Caco-2 (cell line): ENCODE data around the gene CALD1. TPM values are rescaled to one million over a fixed set of nuclear protein-coding genes. Genes with fewer than 3 reads are reported as not detected.

Source experiments
- BruUV-seq: library from RNA; stranded (reverse); fragments of 400-500 nt; replicated peaks from 2 replicates; lab custom pipeline; 2021; lab: Mats Ljungman, UMichigan
- CTCF ChIA-PET: fragments of 300-600 bp; sonication (Branson Sonifier 250); formaldehyde crosslinking; loops from one replicate; lab custom pipeline; 2022; ENCODE audit warnings: antibody characterized with exemption; lab: Charles Lee
- POLR2A ChIA-PET: fragments of 300-600 bp; sonication (Branson Sonifier 250); formaldehyde crosslinking; loops from one replicate; lab custom pipeline; 2022; ENCODE audit warnings: antibody characterized with exemption; lab: Charles Lee
- DNase-seq, 2 experiments: peaks; one replicate each; pipeline versions ENCODE4 v3.0.0 to v3.0.0-alpha.2; 2020 to 2022
- H3K27me3 ChIP-seq: replicated peaks from 2 replicates; pipeline ENCODE4 v1.6.0; 2011; ENCODE audit warnings: low read length; ENCODE audit not compliant: control insufficient read depth, insufficient read depth
- H3K36me3 ChIP-seq: 2 replicates; pipeline ENCODE4 v1.5.1; 2011; ENCODE audit warnings: low read length; ENCODE audit not compliant: control insufficient read depth, insufficient read depth
- H3K4me1 ChIP-seq: fragments of 250-450 bp; sonication (Bioruptor Pico); 2 replicates; pipeline ENCODE4 v1.5.1; 2020; ENCODE audit warnings: mild to moderate bottlenecking
- H3K4me3 ChIP-seq: 2 replicates; pipeline ENCODE4 v1.5.1; 2011; ENCODE audit warnings: low read depth, mild to moderate bottlenecking, control low read depth, low read length
- H3K9me3 ChIP-seq: fragments of 250-450 bp; sonication (Bioruptor Pico); 2 replicates; pipeline ENCODE4 v1.5.1; 2020; ENCODE audit warnings: mild to moderate bottlenecking, moderate library complexity
- H3K27ac Mint-ChIP-seq: one replicate; pipeline ENCODE4 v1.8.0; 2022; ENCODE audit warnings: mixed read lengths; ENCODE audit not compliant: unreplicated experiment
- H3K27me3 Mint-ChIP-seq: one replicate; pipeline ENCODE4 v1.8.0; 2022; ENCODE audit warnings: mixed read lengths; ENCODE audit not compliant: insufficient read depth, unreplicated experiment
- H3K36me3 Mint-ChIP-seq: one replicate; pipeline ENCODE4 v1.8.0; 2022; ENCODE audit warnings: mild to moderate bottlenecking, mixed read lengths; ENCODE audit not compliant: insufficient read depth, unreplicated experiment
- H3K4me1 Mint-ChIP-seq: one replicate; pipeline ENCODE4 v1.8.0; 2022; ENCODE audit warnings: low read depth, mixed read lengths; ENCODE audit not compliant: unreplicated experiment
- H3K4me3 Mint-ChIP-seq: one replicate; pipeline ENCODE4 v1.8.0; 2022; ENCODE audit warnings: mild to moderate bottlenecking, moderate library complexity, mixed read lengths; ENCODE audit not compliant: unreplicated experiment
- H3K9me3 Mint-ChIP-seq: one replicate; pipeline ENCODE4 v1.8.0; 2022; ENCODE audit warnings: mixed read lengths; ENCODE audit not compliant: unreplicated experiment
- intact Hi-C: fragments of 100-400 bp; cut with micrococcal nuclease; formaldehyde crosslinking; loops from one replicate; pipeline ENCODE4 v1.10.0; 2022; ENCODE audit not compliant: unreplicated experiment
- total RNA-seq: library from RNA; stranded (reverse); gene quantifications from 2 replicates; pipeline ENCODE4 v1.2.3, GENCODE V29; 2022
- TF ChIP-seq, protein P1 (sequence below), 2 experiments: fragments of 200-600 bp in 1 of 2; IDR thresholded peaks; 1 replicate in 1 of 2; 2 replicates in 1 of 2; pipeline versions ENCODE4 v1.5.1 to v1.8.0; 2011 to 2022; ENCODE audit warnings: antibody characterized with exemption in 1 of 2, control low read depth in 1 of 2, inconsistent platforms in 1 of 2, low read depth in 1 of 2, low read length in 1 of 2, mild to moderate bottlenecking in 1 of 2, moderate library complexity in 1 of 2; ENCODE audit not compliant: insufficient read depth in 1 of 2, severe bottlenecking in 1 of 2, unreplicated experiment in 1 of 2

The CALD1 gene
- total RNA-seq, 1 experiment from 2014 or later = 155 TPM

DNA sequence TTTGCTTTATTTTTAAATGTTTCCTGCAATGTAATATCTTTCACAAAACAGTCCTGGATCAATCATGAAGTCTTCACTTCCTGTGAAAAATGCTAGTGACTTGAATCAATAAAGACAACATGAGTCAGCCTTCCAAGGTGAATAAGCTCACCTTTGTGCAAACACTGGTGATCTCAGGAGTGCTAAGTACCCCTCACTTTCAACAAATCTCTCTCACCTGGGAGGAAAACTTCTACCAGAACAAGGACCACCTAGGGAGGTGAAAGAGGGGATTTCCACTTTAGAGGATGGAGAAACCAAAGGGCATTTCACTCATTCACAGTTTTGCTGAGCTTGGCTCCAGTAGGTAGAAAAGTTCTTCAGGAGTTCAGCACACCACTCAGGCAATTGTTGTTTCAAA, 64.8 kb downstream of the CALD1 start:
- H3K36me3 Mint-ChIP-seq = peaks cover 23% of the 10 kb centered on the region
- H3K36me3 ChIP-seq = no peaks in the 10 kb centered on the region
- peaks cover 22% of the 10 kb centered on the region for H3K4me1 ChIP-seq
- intact Hi-C loops = loop anchor here (2.0 to 10.0 kb wide), 2 partner anchors 119 to 157 kb away; no protein-coding TSS in a partner anchor
- ChIA-PET POLR2A (interaction anchor here (0.5 to 1.2 kb wide), 2 partner anchors 65 to 147 kb away, joined by 3 to 6 read pairs; partner anchors contain the start of gene CALD1), CTCF (no interaction called here)
- no peak overlapping the region for H3K27ac Mint-ChIP-seq
- peak in 1 of 2 experiments; percentile 10 for DNase-seq
- no peak overlapping the region for H3K4me3 ChIP-seq
- peaks cover 33% of the 10 kb centered on the region for H3K4me1 Mint-ChIP-seq
- no peaks in the 10 kb centered on the region for H3K9me3 Mint-ChIP-seq
- H3K4me3 Mint-ChIP-seq = no peak overlapping the region
- TF ChIP-seq, protein P1, sequence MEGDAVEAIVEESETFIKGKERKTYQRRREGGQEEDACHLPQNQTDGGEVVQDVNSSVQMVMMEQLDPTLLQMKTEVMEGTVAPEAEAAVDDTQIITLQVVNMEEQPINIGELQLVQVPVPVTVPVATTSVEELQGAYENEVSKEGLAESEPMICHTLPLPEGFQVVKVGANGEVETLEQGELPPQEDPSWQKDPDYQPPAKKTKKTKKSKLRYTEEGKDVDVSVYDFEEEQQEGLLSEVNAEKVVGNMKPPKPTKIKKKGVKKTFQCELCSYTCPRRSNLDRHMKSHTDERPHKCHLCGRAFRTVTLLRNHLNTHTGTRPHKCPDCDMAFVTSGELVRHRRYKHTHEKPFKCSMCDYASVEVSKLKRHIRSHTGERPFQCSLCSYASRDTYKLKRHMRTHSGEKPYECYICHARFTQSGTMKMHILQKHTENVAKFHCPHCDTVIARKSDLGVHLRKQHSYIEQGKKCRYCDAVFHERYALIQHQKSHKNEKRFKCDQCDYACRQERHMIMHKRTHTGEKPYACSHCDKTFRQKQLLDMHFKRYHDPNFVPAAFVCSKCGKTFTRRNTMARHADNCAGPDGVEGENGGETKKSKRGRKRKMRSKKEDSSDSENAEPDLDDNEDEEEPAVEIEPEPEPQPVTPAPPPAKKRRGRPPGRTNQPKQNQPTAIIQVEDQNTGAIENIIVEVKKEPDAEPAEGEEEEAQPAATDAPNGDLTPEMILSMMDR (IDR thresholded peaks at IDR 0.05; ENCODE audit: insufficient read depth in 1 of 2, low read depth in 1 of 2, low read length in 1 of 2, severe bottlenecking in 1 of 2, unreplicated experiment in 1 of 2) = no peak
- no TSS peak for BruUV-seq
- H3K27me3 ChIP-seq = no peaks in the 10 kb centered on the region
- no peaks in the 10 kb centered on the region for H3K9me3 ChIP-seq
- no peaks in the 10 kb centered on the region for H3K27me3 Mint-ChIP-seq

- BruUV-seq = no TSS peak
- no peak overlapping the region for H3K4me3 Mint-ChIP-seq
- POLR2A ChIA-PET = no interaction called here
- H3K27ac Mint-ChIP-seq = no peak overlapping the region
- CTCF ChIA-PET = interaction anchor here (0.8 kb wide), 1 partner anchor 121 kb away, joined by 3 read pairs; no protein-coding TSS in a partner anchor
- DNase-seq = peak; percentile 48 to 53
- Histone ChIP-seq H3K9me3 (no peaks in the 10 kb centered on the region), H3K4me3 (no peak overlapping the region), H3K27me3 (no peaks in the 10 kb centered on the region), H3K36me3 (0 out of 2 replicates have a peak, but pooled peaks cover 1% of the 10 kb centered on the region), H3K4me1 (peaks cover 22% of the 10 kb centered on the region)
- intact Hi-C loops = loop anchor here (1.0 to 10.0 kb wide), 5 partner anchors 66 to 212 kb away; partner anchors contain the start of gene CALD1
- TF ChIP-seq, protein P1 (IDR thresholded peaks at IDR 0.05; ENCODE audit: insufficient read depth in 1 of 2, low read depth in 1 of 2, low read length in 1 of 2, severe bottlenecking in 1 of 2, unreplicated experiment in 1 of 2) = peak; percentile 42 to 66
- H3K36me3 Mint-ChIP-seq = peaks cover 11% of the 10 kb centered on the region
- peaks cover 33% of the 10 kb centered on the region for H3K4me1 Mint-ChIP-seq
- no peaks in the 10 kb centered on the region for H3K9me3 Mint-ChIP-seq
- no peaks in the 10 kb centered on the region for H3K27me3 Mint-ChIP-seq
Measured at GRCh38 chr7:134845461-134845860, 66.0 kb downstream of the CALD1 start.

- TF ChIP-seq, protein P1 (IDR thresholded peaks at IDR 0.05; ENCODE audit: insufficient read depth in 1 of 2, low read depth in 1 of 2, low read length in 1 of 2, severe bottlenecking in 1 of 2, unreplicated experiment in 1 of 2) = no peak
- H3K9me3 ChIP-seq = no peaks in the 10 kb centered on the region
- Mint-ChIP-seq H3K4me3 (no peak overlapping the region), H3K27me3 (no peaks in the 10 kb centered on the region), H3K27ac (no peak overlapping the region), H3K4me1 (peaks cover 31% of the 10 kb centered on the region), H3K9me3 (no peaks in the 10 kb centered on the region), H3K36me3 (peaks cover 18% of the 10 kb centered on the region)
- POLR2A ChIA-PET = no interaction called here
- H3K27me3 ChIP-seq = no peaks in the 10 kb centered on the region
- intact Hi-C loops = loop anchor here (10.0 kb wide), 1 partner anchor 123 kb away; no protein-coding TSS in a partner anchor
- H3K36me3 ChIP-seq = 0 out of 2 replicates have a peak, but pooled peaks cover 1% of the 10 kb centered on the region
- no peak for DNase-seq
- H3K4me3 ChIP-seq = no peak overlapping the region
- peaks cover 18% of the 10 kb centered on the region for H3K4me1 ChIP-seq
- CTCF ChIA-PET = interaction anchor here (0.9 kb wide), 1 partner anchor 160 kb away, joined by 3 read pairs; no protein-coding TSS in a partner anchor
- no TSS peak for BruUV-seq
Measured at GRCh38 chr7:134847851-134848588, 68.6 kb downstream of the CALD1 start.
